Adrenal gland (tissue), 12 donors: ENCODE results near the gene HOXB1. TPM values are rescaled to one million over a fixed set of nuclear protein-coding genes. Genes with fewer than 3 reads are reported as not detected.

Experiments used
- DNase-seq, 7 donors: peaks; one replicate each; pipeline ENCODE4 v3.0.0-alpha.2; 2019 to 2020
- H3K27ac ChIP-seq, 5 donors: fragments of 200-600 bp; sonication (generic) in 4 of 5; 1 replicate in 3 of 5; 2 replicates in 2 of 5; pipeline versions ENCODE4 v1.5.1 to v1.8.0; 2016 to 2020; ENCODE audit warnings: mild to moderate bottlenecking in 1 of 5
- H3K27me3 ChIP-seq: fragments of 200-600 bp; 2 replicates; pipeline ENCODE4 v1.8.0; 2021
- H3K36me3 ChIP-seq, 2 donors: fragments of 200-600 bp; replicated peaks in 1 of 2; 1 replicate in 1 of 2; 2 replicates in 1 of 2; pipeline versions ENCODE4 v1.5.1 to v1.8.0; 2018 to 2022
- H3K4me1 ChIP-seq, 2 donors: fragments of 200-600 bp; replicated peaks in 1 of 2; 1 replicate in 1 of 2; 2 replicates in 1 of 2; pipeline versions ENCODE4 v1.5.1 to v1.8.0; 2018 to 2021
- H3K4me3 ChIP-seq, 4 donors: fragments of 200-600 bp; sonication (generic) in 3 of 4; one replicate each; pipeline ENCODE4 v1.5.1; 2016 to 2018
- H3K9me3 ChIP-seq, 3 donors: fragments of 200-600 bp; sonication (generic) in 1 of 3; replicated peaks in 1 of 3; 1 replicate in 2 of 3; 2 replicates in 1 of 3; pipeline versions ENCODE4 v1.5.1 to v1.8.0; 2016 to 2021
- CTCF ChIP-seq, 6 experiments: fragments of 450-650 bp in 4 of 6; fragments of 200-600 bp in 2 of 6; sonication (generic) in 1 of 6; IDR thresholded peaks; 1 replicate in 5 of 6; 2 replicates in 1 of 6; pipeline versions ENCODE4 v1.5.1 to v1.8.0; 2016 to 2021; ENCODE audit warnings: antibody characterized with exemption in 6 of 6, mild to moderate bottlenecking in 2 of 6, moderate library complexity in 1 of 6
- POLR2A ChIP-seq, 2 donors: fragments of 450-650 bp; IDR thresholded peaks; one replicate each; pipeline ENCODE4 v1.6.1; 2017; ENCODE audit warnings: antibody characterized with exemption in 2 of 2, mild to moderate bottlenecking in 2 of 2, moderate library complexity in 1 of 2
- WGBS, 4 donors: extraction: QIAGEN DNeasy Blood & Tissue Kit in 2 of 4; methylation state at CpG; one replicate each; pipeline versions ENCODE4 v1.1.5 to v1.1.7; 2013 to 2017; 5-methylcytosine and 5-hydroxymethylcytosine counted together
- intact Hi-C, 2 donors: fragments of 100-400 bp; cut with DNase I; formaldehyde crosslinking; loops; one replicate each; pipeline versions ENCODE4 v1.14.1 to v1.15.0; 2022 to 2023
- polyA plus RNA-seq, 3 donors: library from polyadenylated mRNA; stranded (reverse); fragments of 200-250 nt in 2 of 3; fragments of 350-450 nt in 1 of 3; fragmentation: Illumina TruSeq in 1 of 3; extraction: RNeasy Lipid Tissue Mini Kit (QIAGEN cat#74804) in 1 of 3; gene quantifications; one replicate each; pipeline ENCODE4 v1.2.3, GENCODE V29; 2013 to 2014
- total RNA-seq, 9 donors: library from RNA; depleted of rRNA in 4 of 9; stranded (reverse); fragments of >200 nt in 4 of 9; fragments of 120-200 nt in 1 of 9; fragmentation: NEBNext Ultra II Directional in 1 of 9; extraction: Animal tissue kit (Norgen Biotek cat#: 25700) in 1 of 9; gene quantifications; one replicate each; pipeline versions ENCODE4 v1.1.0 to v1.2.4, GENCODE V29; 2013 to 2023
- donor health status: healthy with polysubstance abuse.
- donor health status: Bipolar disorder and iron deficiency.
- donor health status: DM: yes; HTN: yes; CAD: no.
- donor health status: DM: no; HTN: no; CAD: no.
- donor health status: DM: no; HTN: no; CAD: no.
- donor health status: DM: yes; HTN: yes; CAD: no.

HOXB1 gene
- total and polyA plus RNA-seq, 12 donors: not detected

GRCh38 chr17:48554412-48555257 lies 23.8 kb upstream of the HOXB1 start:
- peak in 2 of 7 donors; percentile 18 to 26 for DNase-seq
- H3K9me3 ChIP-seq: no peaks in the 10 kb centered on the region
- no peak for TF ChIP-seq CTCF (IDR thresholded peaks at IDR 0.05)
- TF ChIP-seq POLR2A (IDR thresholded peaks at IDR 0.05): no peak
- no peaks in the 10 kb centered on the region for H3K27me3 ChIP-seq
- H3K27ac ChIP-seq: peak overlapping the region in 4 of 5 donors; percentile 29 to 89 (median 66)
- H3K4me3 ChIP-seq: peak overlapping the region in 1 of 4 donors; percentile 60
- H3K36me3 ChIP-seq: peaks cover 0 to 6% of the 10 kb centered on the region in 2 donors
- H3K4me1 ChIP-seq: peaks cover 0 to 27% of the 10 kb centered on the region in 2 donors
- 54 to 70% (median 55%) methylated on average over 27 to 44 of the region's 44 CpGs for WGBS, 4 donors
- intact Hi-C loops: no loop called here

- Histone ChIP-seq H3K36me3 (peaks cover 0 to 6% of the 10 kb centered on the region in 2 donors), H3K4me3 (no peak overlapping the region), H3K27ac (peak overlapping the region in 1 of 5 donors; percentile 89), H3K4me1 (peaks cover 0 to 31% of the 10 kb centered on the region in 2 donors), H3K9me3 (no peaks in the 10 kb centered on the region), H3K27me3 (no peaks in the 10 kb centered on the region)
- WGBS, 4 donors: 50 to 63% (median 54%) methylated on average over 1 of the region's 1 CpG
- DNase-seq: no peak
- no peak for TF ChIP-seq CTCF (IDR thresholded peaks at IDR 0.05)
- no peak for TF ChIP-seq POLR2A (IDR thresholded peaks at IDR 0.05)
- intact Hi-C loops: no loop called here
Observed at GRCh38 chr17:48553826-48554225, 23.0 kb upstream of the HOXB1 start.

- Histone ChIP-seq H3K9me3 (no peaks in the 10 kb centered on the region), H3K4me3 (no peak overlapping the region), H3K36me3 (peaks cover 0 to 6% of the 10 kb centered on the region in 2 donors), H3K27me3 (no peaks in the 10 kb centered on the region), H3K27ac (peak overlapping the region in 2 of 5 donors; percentile 40 to 41), H3K4me1 (peaks cover 0 to 35% of the 10 kb centered on the region in 2 donors)
- no peak for TF ChIP-seq CTCF (IDR thresholded peaks at IDR 0.05)
- TF ChIP-seq POLR2A (IDR thresholded peaks at IDR 0.05): no peak
- whole genome bisulfite sequencing, 4 donors: 75 to 78% (median 77%) methylated on average over 5 of the region's 5 CpGs
- DNase-seq: no peak
- intact Hi-C loops: no loop called here
Observed at GRCh38 chr17:48553190-48553547, 22.4 kb upstream of the HOXB1 start.

- no peaks in the 10 kb centered on the region for H3K27me3 ChIP-seq
- no peak overlapping the region for H3K4me3 ChIP-seq
- WGBS, 4 donors: 61 to 74% (median 68%) methylated on average over 5 to 11 of the region's 11 CpGs
- peaks cover 0 to 6% of the 10 kb centered on the region in 2 donors for H3K36me3 ChIP-seq
- DNase-seq: peak in 1 of 7 donors; percentile 8
- peak overlapping the region in 2 of 5 donors; percentile 40 to 53 for H3K27ac ChIP-seq
- intact Hi-C loops: no loop called here
- TF ChIP-seq POLR2A (IDR thresholded peaks at IDR 0.05): no peak
- H3K9me3 ChIP-seq: no peaks in the 10 kb centered on the region
- H3K4me1 ChIP-seq: peaks cover 3 to 40% of the 10 kb centered on the region in 2 donors
Observed at GRCh38 chr17:48552466-48553189, 21.8 kb upstream of the HOXB1 start.
